ENCODE results near the gene ADIPOR1. TPM values are rescaled to one million over a fixed set of nuclear protein-coding genes. Genes with fewer than 3 reads are reported as not detected.

Gene ADIPOR1
- total RNA-seq, 1 donor from 2014 or later = 54.6 TPM

GRCh38 chr1:202901555-202901954 lies 56.6 kb downstream of the ADIPOR1 start:
- H3K27me3 Mint-ChIP-seq (ENCODE audit: insufficient read depth, low read depth) = no peaks in the 10 kb centered on the region
- H3F3A ChIP-seq (ENCODE audit: low read depth) = no peaks in the 10 kb centered on the region
- H3K36me3 ChIP-seq = no peaks in the 10 kb centered on the region
- no peak overlapping the region for H3K4me3 ChIP-seq
- H3K4me1 ChIP-seq = no peaks in the 10 kb centered on the region
- H3K27ac ChIP-seq = no peak overlapping the region
- peaks cover 10% of the 10 kb centered on the region for H3K36me3 Mint-ChIP-seq
- no peaks in the 10 kb centered on the region for H3K27me3 ChIP-seq
- no peak overlapping the region for H3K9ac ChIP-seq
- no peaks in the 10 kb centered on the region for H3K9me3 Mint-ChIP-seq
- no peaks in the 10 kb centered on the region for H4K20me1 ChIP-seq (ENCODE audit: low read depth)
- H3K27ac Mint-ChIP-seq = no peak overlapping the region
- H3K4me1 Mint-ChIP-seq = no peaks in the 10 kb centered on the region
- H3K9me3 ChIP-seq (ENCODE audit: low read depth) = no peaks in the 10 kb centered on the region
- H3K4me3 Mint-ChIP-seq = no peak overlapping the region
- no peaks in the 10 kb centered on the region for H3K79me2 ChIP-seq (ENCODE audit: low read depth)
- DNase-seq (ENCODE audit: low spot score) = no peak
- TF ChIP-seq EZH2phosphoT487 (IDR thresholded peaks at IDR 0.05) (no peak), CTCF (IDR thresholded peaks at IDR 0.05) (no peak), EZH2 (IDR thresholded peaks at IDR 0.05) (no peak)
- no peak overlapping the region for H2AFZ ChIP-seq (replicated peaks)
- no peak overlapping the region for H3K4me2 ChIP-seq

GRCh38 chr1:202892501-202892900 lies 65.6 kb downstream of the ADIPOR1 start:
- H3K27me3 Mint-ChIP-seq (ENCODE audit: insufficient read depth, low read depth) = peaks cover 3% of the 10 kb centered on the region
- H3K4me3 Mint-ChIP-seq = no peak overlapping the region
- no peak overlapping the region for H3K27ac Mint-ChIP-seq
- TF ChIP-seq CTCF (IDR thresholded peaks at IDR 0.05) (no peak), EZH2phosphoT487 (IDR thresholded peaks at IDR 0.05) (no peak), EZH2 (IDR thresholded peaks at IDR 0.05) (no peak)
- H3K9me3 Mint-ChIP-seq = no peaks in the 10 kb centered on the region
- no peaks in the 10 kb centered on the region for H4K20me1 ChIP-seq (ENCODE audit: low read depth)
- no peaks in the 10 kb centered on the region for H3K27me3 ChIP-seq
- H3K4me1 Mint-ChIP-seq = peaks cover 12% of the 10 kb centered on the region
- H3K4me2 ChIP-seq = no peak overlapping the region
- peaks cover 31% of the 10 kb centered on the region for H3F3A ChIP-seq (ENCODE audit: low read depth)
- H3K36me3 ChIP-seq = no peaks in the 10 kb centered on the region
- peaks cover 7% of the 10 kb centered on the region for H3K79me2 ChIP-seq (ENCODE audit: low read depth)
- H2AFZ ChIP-seq (replicated peaks) = no peak overlapping the region
- H3K27ac ChIP-seq = no peak overlapping the region
- H3K36me3 Mint-ChIP-seq = peaks cover 15% of the 10 kb centered on the region
- H3K4me1 ChIP-seq = peaks cover 5% of the 10 kb centered on the region
- no peak overlapping the region for H3K4me3 ChIP-seq
- DNase-seq (ENCODE audit: low spot score) = no peak
- no peaks in the 10 kb centered on the region for H3K9me3 ChIP-seq (ENCODE audit: low read depth)
- H3K9ac ChIP-seq = no peak overlapping the region

Small RNAs within 50 kb of the gene (small RNA-seq; reads per million reads assigned to genes)
- gene RF00019 = not detected

Other genes with a start within 250 kb of the ADIPOR1 start
- gene SYT2, start 247.9 kb downstream of the ADIPOR1 start, total RNA-seq (ENCODE audit: low replicate concordance) = 0.26 and 0.37 TPM in 2 replicates
- gene KDM5B, start 149.9 kb downstream of the ADIPOR1 start, total RNA-seq (ENCODE audit: low replicate concordance) = 219 and 283 TPM in 2 replicates
- gene PCAT6, start 147.4 kb downstream of the ADIPOR1 start, total RNA-seq (ENCODE audit: low replicate concordance) = 4.2 TPM in 1 of 2 replicates, not detected in the other
- 3.8 and 5.8 TPM in 2 replicates for gene RABIF, start 69.2 kb downstream of the ADIPOR1 start, total RNA-seq (ENCODE audit: low replicate concordance)
- 42.7 and 51.4 TPM in 2 replicates for gene KLHL12, start 31.1 kb downstream of the ADIPOR1 start, total RNA-seq (ENCODE audit: low replicate concordance)
- gene CYB5R1, start 8.9 kb upstream of the ADIPOR1 start, total RNA-seq (ENCODE audit: low replicate concordance) = 12.6 and 19.7 TPM in 2 replicates
- 92.4 and 111 TPM in 2 replicates for gene TMEM183A, start 49.1 kb upstream of the ADIPOR1 start, total RNA-seq (ENCODE audit: low replicate concordance)
- gene PPFIA4, start 68.2 kb upstream of the ADIPOR1 start, total RNA-seq (ENCODE audit: low replicate concordance) = 21.5 and 23.5 TPM in 2 replicates
- not detected in 2 replicates for gene MYOG, start 127.7 kb upstream of the ADIPOR1 start, total RNA-seq (ENCODE audit: low replicate concordance)
- gene ADORA1, start 169.4 kb upstream of the ADIPOR1 start, total RNA-seq (ENCODE audit: low replicate concordance) = 1.1 and 3.2 TPM in 2 replicates
- gene MYBPH, start 217.5 kb upstream of the ADIPOR1 start, total RNA-seq (ENCODE audit: low replicate concordance) = not detected in 2 replicates
- 0.95 and 1.7 TPM in 2 replicates for gene CHI3L1, start 228.4 kb upstream of the ADIPOR1 start, total RNA-seq (ENCODE audit: low replicate concordance)